Stimulated activated CD4-positive, alpha-beta T cell treated with anti-CD3 and anti-CD28 coated beads, Interleukin-15, amount 100 ng/mL, for 24 hours (primary cell): ENCODE results near the gene APOBEC3H.

Experiments used
- DNase-seq: peaks from one replicate; pipeline ENCODE4 v3.0.0-alpha.2; 2020

Gene APOBEC3H

GRCh38 chr22:39081598-39081997 lies 15.4 kb upstream of the APOBEC3H start:
- DNase-seq, result no peak

- no peak for DNase-seq
Measured at GRCh38 chr22:39083212-39084165, 13.6 kb upstream of the APOBEC3H start.

DNA sequence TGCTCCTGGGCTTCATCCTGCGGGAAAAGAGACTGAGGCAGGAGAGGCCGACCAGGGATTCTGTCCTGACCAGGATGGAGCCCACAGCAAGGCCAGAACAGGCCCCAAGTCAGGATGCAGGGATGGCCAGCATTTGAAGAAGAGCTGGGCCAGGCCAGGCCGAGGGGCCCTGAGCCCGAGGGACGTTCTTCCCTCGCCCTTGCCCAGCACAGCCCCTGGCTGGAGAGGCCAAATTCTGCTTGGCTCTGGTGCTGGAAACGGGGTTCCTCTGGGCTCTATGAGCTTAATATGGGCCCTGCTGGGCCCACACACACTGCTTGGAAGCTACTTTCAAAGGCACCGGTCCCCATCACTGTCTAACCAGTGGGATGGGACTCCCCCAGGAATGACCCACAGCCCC lies 12.4 kb upstream of the APOBEC3H start:
- no peak for DNase-seq

DNA sequence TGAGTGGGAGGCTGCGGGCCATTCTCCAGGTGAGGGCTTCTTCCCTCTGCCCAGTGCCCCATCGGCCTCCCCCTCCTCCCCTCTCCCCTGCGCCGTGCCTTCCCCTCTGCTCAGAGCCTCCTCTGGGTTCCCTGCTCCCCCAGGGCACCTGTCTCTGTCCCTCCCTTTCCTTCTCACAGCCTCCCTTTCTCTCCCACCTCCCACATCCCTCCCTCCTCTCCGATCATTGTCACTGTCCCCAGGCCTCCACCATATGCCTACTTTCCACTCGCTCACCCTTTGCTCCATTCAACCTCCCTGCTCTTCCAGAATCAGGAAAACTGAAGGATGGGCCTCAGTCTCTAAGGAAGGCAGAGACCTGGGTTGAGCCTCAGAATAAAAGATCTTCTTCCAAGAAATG lies 9.9 kb upstream of the APOBEC3H start:
- no peak for DNase-seq

- DNase-seq, result no peak
Measured at GRCh38 chr22:39087881-39088684, 9.0 kb upstream of the APOBEC3H start.

DNA sequence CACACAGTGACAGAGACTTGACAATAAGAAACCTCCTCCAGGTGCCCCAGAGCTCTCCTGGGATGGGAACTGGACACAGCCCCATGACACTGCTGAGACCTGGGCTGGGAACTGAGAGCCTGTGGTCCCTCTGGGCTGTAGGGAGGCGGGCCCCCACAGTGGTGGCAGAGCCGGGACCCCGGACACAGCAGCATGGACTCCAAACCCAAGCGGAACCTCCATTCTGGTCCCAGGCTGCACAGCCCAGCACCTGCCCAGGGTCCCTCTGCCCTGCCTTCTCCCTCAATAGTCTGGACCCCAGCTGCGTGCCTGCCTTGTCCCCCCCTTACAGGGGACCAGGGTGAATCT lies 8.4 kb upstream of the APOBEC3H start:
- DNase-seq, result no peak

GRCh38 chr22:39089928-39090327 lies 7.1 kb upstream of the APOBEC3H start:
- no peak for DNase-seq

DNA sequence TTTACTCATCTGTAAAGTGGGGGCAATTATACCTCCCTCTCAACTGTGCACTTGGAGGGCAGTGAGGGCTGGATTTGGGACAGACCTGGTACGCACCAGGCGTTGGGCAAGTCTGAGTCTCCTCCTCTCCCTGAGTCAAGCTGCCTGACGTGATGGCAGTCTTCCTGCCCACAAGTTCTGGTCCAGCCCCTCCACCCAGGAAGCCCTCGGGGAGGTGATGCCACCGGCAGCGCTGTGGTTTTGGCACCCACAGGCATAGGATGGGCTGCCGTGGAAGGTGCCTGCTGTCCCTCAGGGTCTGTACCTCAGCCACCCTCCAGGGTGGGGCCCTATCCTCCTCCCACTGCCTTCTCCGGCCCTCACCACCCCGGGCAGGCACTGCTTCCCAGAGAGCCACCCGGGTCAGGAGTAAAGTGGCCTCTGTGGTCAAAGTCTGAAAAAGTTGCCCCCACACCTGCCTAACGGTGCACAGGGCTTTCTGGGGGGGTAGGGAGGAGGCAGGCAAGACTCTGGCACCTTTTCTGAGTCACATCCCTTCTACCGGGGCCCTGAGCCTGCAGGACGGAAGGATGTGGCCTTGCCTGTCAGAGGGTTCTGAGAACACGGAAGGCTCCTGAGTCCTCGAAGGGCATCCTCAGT lies 6.5 kb upstream of the APOBEC3H start:
- peak; percentile 85 for DNase-seq

DNA sequence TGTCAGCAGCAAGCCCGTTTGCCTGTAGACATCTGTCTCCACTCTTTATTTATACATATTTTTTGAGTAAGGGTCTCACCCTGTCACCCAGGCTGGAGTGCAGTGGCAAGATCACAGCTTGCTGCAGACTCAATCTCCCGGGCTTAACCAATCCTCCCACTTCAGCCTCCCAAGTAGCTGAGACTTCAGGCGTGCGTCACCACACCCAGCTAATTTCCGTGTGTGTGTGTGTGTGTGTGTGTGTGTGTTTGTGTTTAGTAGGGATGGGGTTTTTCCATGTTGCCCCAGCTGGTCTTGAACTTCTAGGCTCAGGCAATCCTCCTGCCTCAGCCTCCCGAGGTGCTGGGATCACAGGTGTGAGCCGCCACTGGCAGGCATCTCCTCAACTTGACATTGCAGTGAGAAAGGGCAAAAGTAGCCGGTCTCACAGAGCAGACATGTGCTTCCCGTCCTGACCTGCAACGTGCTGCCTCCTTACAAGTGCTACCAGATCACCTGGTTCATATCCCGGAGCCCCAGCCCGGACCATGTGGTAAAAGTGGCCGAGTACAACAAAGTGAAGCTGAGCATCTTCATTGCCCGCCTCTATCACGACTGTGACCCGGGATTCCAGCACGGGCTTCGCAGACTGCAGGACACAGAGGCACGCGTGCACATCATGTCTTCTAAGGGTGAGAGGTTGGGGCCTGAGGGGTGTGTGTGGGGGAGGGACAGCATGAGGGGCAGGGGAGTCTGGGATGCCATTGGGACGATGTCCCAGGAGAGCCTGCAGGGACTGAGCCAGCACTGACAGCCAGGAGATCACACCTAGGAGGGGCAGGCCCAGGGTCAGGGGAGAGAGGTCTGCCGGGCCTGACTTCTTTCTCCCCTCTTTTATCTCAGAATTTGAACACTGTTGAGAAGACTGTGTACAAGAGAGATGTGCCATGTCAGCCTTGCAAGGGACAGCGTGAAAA lies 5.6 kb upstream of the APOBEC3H start:
- DNase-seq, result no peak

GRCh38 chr22:39092111-39092862 lies 4.8 kb upstream of the APOBEC3H start:
- no peak for DNase-seq

- DNase-seq, result no peak
Measured at GRCh38 chr22:39094717-39095389, 2.2 kb upstream of the APOBEC3H start.

- DNase-seq, result no peak
Measured at GRCh38 chr22:39095971-39096370, 1.1 kb upstream of the APOBEC3H start.

- DNase-seq, result no peak
Measured at GRCh38 chr22:39098026-39098425, 982 bp downstream of the APOBEC3H start.

DNA sequence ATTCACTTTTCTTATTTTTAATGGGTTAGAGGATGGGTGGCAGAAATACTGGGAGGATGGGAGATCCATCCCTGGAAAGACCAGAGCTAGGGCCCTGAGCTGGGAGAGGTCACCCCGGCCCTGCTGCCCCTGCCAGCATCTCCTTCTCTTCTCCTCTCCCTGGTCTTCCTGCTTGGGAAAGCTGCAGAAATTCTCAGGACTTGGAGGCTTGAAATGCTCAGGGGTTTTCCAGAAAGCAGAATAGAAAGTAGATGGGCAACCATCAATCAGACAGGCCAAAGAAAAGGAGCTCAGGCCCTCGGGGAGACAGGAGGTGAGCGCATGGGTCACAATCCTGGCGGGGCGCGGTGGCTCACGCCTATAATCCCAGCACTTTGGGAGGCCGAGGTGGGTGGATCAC lies 1.5 kb downstream of the APOBEC3H start:
- no peak for DNase-seq

DNA sequence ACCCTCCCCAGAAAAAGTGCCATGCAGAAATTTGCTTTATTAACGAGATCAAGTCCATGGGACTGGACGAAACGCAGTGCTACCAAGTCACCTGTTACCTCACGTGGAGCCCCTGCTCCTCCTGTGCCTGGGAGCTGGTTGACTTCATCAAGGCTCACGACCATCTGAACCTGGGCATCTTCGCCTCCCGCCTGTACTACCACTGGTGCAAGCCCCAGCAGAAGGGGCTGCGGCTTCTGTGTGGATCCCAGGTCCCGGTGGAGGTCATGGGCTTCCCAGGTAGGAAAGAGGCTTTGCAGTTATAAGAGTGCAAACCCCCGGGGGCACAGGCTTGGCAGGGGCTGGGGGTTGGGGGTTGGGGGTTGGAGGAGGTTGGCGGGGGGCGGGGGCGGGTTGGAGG lies 4.2 kb downstream of the APOBEC3H start:
- DNase-seq, result no peak

DNA sequence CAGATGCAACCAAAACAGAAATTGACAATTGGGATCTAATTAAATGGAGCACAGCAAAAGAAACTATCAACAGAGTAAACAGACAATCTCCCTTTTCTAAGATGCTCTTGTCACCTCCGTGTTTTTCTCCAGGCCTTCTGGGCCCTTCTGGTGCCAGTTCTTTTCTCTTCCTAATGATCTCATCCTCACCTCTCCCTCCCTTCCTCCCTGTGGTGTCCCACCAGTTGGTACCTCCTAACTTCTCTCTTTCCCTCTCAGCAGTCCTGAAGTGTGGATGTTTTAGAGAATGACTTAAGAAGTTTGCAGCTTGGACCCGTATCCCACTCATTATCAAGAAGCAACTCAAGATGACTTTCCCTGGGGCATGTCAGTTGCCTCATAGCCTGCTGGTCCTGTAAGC lies 6.4 kb downstream of the APOBEC3H start:
- DNase-seq, result no peak

- no peak for DNase-seq
Measured at GRCh38 chr22:39106326-39106725, 9.3 kb downstream of the APOBEC3H start.

DNA sequence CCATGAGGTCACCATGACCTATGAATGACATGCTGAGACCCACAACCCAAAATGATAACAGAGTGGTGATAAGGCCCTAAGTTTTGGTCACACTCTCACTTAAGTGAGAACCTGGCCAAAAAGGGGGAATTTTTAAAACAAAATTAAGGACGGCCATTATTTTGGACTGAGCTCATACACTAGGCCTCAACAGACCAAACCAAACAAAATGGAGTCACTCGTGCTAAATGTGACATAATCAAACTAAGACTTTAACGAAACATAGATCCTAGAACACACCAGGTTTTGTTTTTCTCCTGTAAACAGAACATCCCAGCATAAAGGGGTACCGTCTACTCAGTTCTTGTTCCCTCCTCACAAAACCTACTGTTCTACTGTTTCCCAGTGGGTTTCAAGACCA lies 11.4 kb downstream of the APOBEC3H start:
- DNase-seq, result no peak

DNA sequence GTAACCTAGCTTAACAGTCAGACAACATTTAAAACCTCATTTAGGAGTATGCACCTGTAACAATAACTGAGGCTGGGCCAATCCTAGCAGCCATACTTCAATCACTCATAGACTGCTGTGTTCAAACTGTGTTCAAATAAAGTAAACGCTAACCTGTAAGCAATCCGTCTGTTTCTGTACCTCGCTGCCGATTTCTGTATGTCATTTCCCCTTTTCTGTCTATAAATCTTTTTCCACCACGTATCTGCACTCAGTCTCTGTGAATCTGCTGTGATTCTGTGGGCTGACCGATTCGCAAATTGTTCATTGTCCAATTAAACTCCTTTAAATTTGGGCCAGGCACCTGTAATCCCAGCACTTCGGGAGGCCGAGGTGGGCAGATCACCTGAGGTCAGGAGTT lies 12.3 kb downstream of the APOBEC3H start:
- no peak for DNase-seq

DNA sequence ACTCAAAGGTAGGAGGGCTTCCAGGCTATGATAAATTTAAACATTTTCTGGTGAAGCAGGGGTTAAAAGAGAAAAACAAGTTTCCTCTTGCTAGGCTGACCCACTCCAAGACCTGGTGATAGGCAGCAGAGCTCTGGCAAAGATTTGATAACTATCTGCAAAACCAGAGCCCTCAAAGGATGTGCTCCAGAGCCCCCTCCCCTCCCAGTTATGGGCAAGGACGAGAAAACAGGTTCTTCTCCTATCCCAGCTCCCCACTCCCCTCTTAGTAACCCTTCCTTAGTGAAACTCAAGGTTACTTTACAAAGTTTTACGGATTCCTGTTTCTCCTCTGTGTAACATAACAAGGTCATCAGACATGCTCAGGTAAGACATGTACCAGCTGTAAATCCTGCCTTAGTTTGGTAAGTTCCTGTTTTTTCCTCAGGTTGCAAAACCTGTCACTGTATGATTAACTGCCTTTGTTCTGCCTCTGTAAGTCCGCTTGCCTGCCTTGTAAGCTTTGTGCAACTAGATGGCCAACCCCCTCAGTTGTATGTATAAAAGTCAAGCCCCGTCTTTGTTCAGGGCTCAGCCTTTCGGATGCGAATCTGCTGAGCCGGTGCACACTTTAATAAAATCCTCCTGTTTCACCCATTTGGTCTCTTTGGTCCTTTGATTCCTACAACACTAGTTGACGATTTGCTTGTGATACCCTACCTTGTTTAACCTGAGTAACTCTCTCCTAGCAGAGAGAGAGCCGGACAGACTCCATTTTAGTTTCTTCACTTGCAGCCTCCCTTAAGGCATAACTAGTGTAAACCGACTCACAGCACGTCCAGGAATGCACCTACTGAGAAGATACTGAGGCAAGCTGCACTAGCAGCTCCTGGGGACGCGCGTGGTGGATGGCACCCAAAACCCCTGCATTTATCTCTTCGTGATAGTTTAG lies 13.9 kb downstream of the APOBEC3H start:
- DNase-seq, result no peak
